ENCODE measurements around the gene SDK2. TPM values are rescaled to one million over a fixed set of nuclear protein-coding genes. Genes with fewer than 3 reads are reported as not detected.

Gene SDK2
- not detected in 2 replicates for total RNA-seq

GRCh38 chr17:73644145-73645049, at the start of gene SDK2:
TSS of gene SDK2 (minus strand) at chr17:73644445. CDS start at chr17:73644088, 357 bp downstream.

GRCh38 chr17:73311781-73312641, 332.2 kb downstream of the SDK2 start, which contains the start of gene CDC42EP4:
TSS of gene CDC42EP4 (minus strand) at chr17:73312001. CDS start at chr17:73286500, 25,501 bp downstream.

